HepG2 (cell line): ENCODE results near the gene RGS11. TPM values are rescaled to one million over a fixed set of nuclear protein-coding genes. Genes with fewer than 3 reads are reported as not detected.

ENCODE experiments used
- AGO1 ChIP-seq: fragments of 200-400 bp; formaldehyde crosslinking; IDR thresholded peaks from 2 replicates; pipeline ENCODE4 v1.6.1; 2017; ENCODE audit warnings: mild to moderate bottlenecking, low read depth, low read length, moderate library complexity; ENCODE audit not compliant: poor library complexity, severe bottlenecking
- ELF4 ChIP-seq: sonication (generic); formaldehyde crosslinking; IDR thresholded peaks from 2 replicates; pipeline ENCODE4 v1.5.0; 2020; ENCODE audit warnings: missing genetic modification reagents, mild to moderate bottlenecking, moderate library complexity, borderline replicate concordance
- ETV6 ChIP-seq: sonication (generic); formaldehyde crosslinking; conservative IDR thresholded peaks from 2 replicates; pipeline ENCODE4 v1.4.0; 2020; ENCODE audit warnings: missing genetic modification reagents
- FIP1L1 ChIP-seq: fragments of 200-400 bp; formaldehyde crosslinking; IDR thresholded peaks from 2 replicates; pipeline ENCODE4 v1.6.1; 2018; ENCODE audit warnings: low read depth, mild to moderate bottlenecking, low read length, moderate library complexity, borderline replicate concordance; ENCODE audit not compliant: insufficient read depth
- HDAC1 ChIP-seq: sonication (generic); formaldehyde crosslinking; IDR thresholded peaks from 2 replicates; pipeline ENCODE4 v1.5.1; 2020; ENCODE audit warnings: mild to moderate bottlenecking, missing genetic modification reagents
- HMGA1 ChIP-seq: sonication (generic); formaldehyde crosslinking; conservative IDR thresholded peaks from 2 replicates; pipeline ENCODE4 v1.4.0; 2020; ENCODE audit warnings: missing genetic modification reagents
- NPAS2 ChIP-seq: sonication (generic); formaldehyde crosslinking; IDR thresholded peaks from 2 replicates; pipeline ENCODE4 v1.8.0; 2022; ENCODE audit warnings: mild to moderate bottlenecking, missing genetic modification reagents, borderline replicate concordance
- RAD51 ChIP-seq: fragments of 450-650 bp; IDR thresholded peaks from 2 replicates; pipeline ENCODE4 v1.6.1; 2016; ENCODE audit warnings: borderline replicate concordance
- RBM22 ChIP-seq: fragments of 200-400 bp; formaldehyde crosslinking; optimal IDR thresholded peaks from 2 replicates; pipeline ENCODE3; 2017; ENCODE audit warnings: mild to moderate bottlenecking, low read length, moderate library complexity
- SAFB2 ChIP-seq: sonication (generic); formaldehyde crosslinking; IDR thresholded peaks from 2 replicates; pipeline ENCODE4 v1.5.1; 2020; ENCODE audit warnings: missing genetic modification reagents, low read depth, mild to moderate bottlenecking, borderline replicate concordance
- SMYD3 ChIP-seq: sonication (generic); formaldehyde crosslinking; IDR thresholded peaks from 2 replicates; pipeline ENCODE4 v1.8.1; 2023; ENCODE audit warnings: mild to moderate bottlenecking, missing genetic modification reagents
- STAT5B ChIP-seq: sonication (generic); formaldehyde crosslinking; IDR thresholded peaks from 2 replicates; pipeline ENCODE4 v1.4.0; 2020; ENCODE audit warnings: missing genetic modification reagents
- SUZ12 ChIP-seq: fragments of 150-350 bp; IDR thresholded peaks from 2 replicates; pipeline ENCODE4 v1.6.1; 2014; ENCODE audit warnings: low read depth, low read length
- TAF1 ChIP-seq: sonication (generic); formaldehyde crosslinking; IDR thresholded peaks from 2 replicates; pipeline ENCODE4 v1.4.0; 2020; ENCODE audit warnings: missing genetic modification reagents
- TARDBP ChIP-seq: sonication (generic); formaldehyde crosslinking; IDR thresholded peaks from 2 replicates; pipeline ENCODE4 v1.8.0; 2022; ENCODE audit warnings: mild to moderate bottlenecking, missing genetic modification reagents
- ZFP36 ChIP-seq: fragments of 150-350 bp; IDR thresholded peaks from 2 replicates; pipeline ENCODE4 v1.6.1; 2018; ENCODE audit warnings: borderline replicate concordance, low read length, low read depth; ENCODE audit not compliant: partially characterized antibody
- ZNF124 ChIP-seq: sonication (generic); formaldehyde crosslinking; IDR thresholded peaks from 2 replicates; pipeline ENCODE4 v1.4.0; 2020; ENCODE audit warnings: missing genetic modification reagents
- ZNF253 ChIP-seq: sonication (generic); formaldehyde crosslinking; IDR thresholded peaks from 2 replicates; pipeline ENCODE4 v1.8.0; 2022; ENCODE audit warnings: mild to moderate bottlenecking, missing genetic modification reagents, borderline replicate concordance
- ZNF530 ChIP-seq: sonication (generic); formaldehyde crosslinking; IDR thresholded peaks from 2 replicates; pipeline ENCODE4 v1.5.0; 2020; ENCODE audit warnings: low read depth, mild to moderate bottlenecking, missing genetic modification reagents
- ZNF768 ChIP-seq: sonication (generic); formaldehyde crosslinking; IDR thresholded peaks from 2 replicates; pipeline ENCODE4 v1.4.0; 2020; ENCODE audit warnings: missing genetic modification reagents
- polyA plus RNA-seq, 8 experiments: library from polyadenylated mRNA; depleted of rRNA in 3 of 8; stranded (reverse) in 7 of 8; unstranded in 1 of 8; fragments of >200 nt; fragmentation: Illumina TruSeq in 4 of 8; extraction: Trizol in 4 of 8; gene quantifications; 2 replicates each; pipeline versions ENCODE4 v1.2.1 to v1.2.3, GENCODE V29; 2011 to 2016; ENCODE audit warnings: low read depth in 4 of 8, missing spikeins in 1 of 8, mixed read lengths in 1 of 8; ENCODE audit not compliant: insufficient read depth in 1 of 8
- total RNA-seq, 5 experiments: library from RNA; depleted of rRNA; stranded (reverse); fragments of >200 nt; fragmentation: Illumina TruSeq; extraction: Trizol; gene quantifications; 2 replicates each; pipeline ENCODE4 v1.2.3, GENCODE V29; 2016; ENCODE audit warnings: low read depth in 1 of 5
- TF ChIP-seq, protein P1 (sequence below): sonication (generic); formaldehyde crosslinking; IDR thresholded peaks from 2 replicates; pipeline ENCODE4 v1.4.0; 2020; ENCODE audit warnings: missing genetic modification reagents
- TF ChIP-seq, protein P2 (sequence below): sonication (generic); formaldehyde crosslinking; IDR thresholded peaks from 2 replicates; pipeline ENCODE4 v1.4.0; 2020; ENCODE audit warnings: mild to moderate bottlenecking, missing genetic modification reagents
- TF ChIP-seq, protein P3 (sequence below): sonication (generic); formaldehyde crosslinking; IDR thresholded peaks from 2 replicates; pipeline ENCODE4 v1.5.1; 2020; ENCODE audit warnings: mild to moderate bottlenecking, moderate library complexity, missing genetic modification reagents
- TF ChIP-seq, protein P4 (sequence below): sonication (generic); formaldehyde crosslinking; IDR thresholded peaks from 2 replicates; pipeline ENCODE4 v1.5.1; 2020; ENCODE audit warnings: missing genetic modification reagents, mild to moderate bottlenecking, borderline replicate concordance

The RGS11 gene
- total and polyA plus RNA-seq, 2 of the 13 experiments (the other 11 are each of a cell fraction or from before 2014, with no cell fraction given): 0.11 TPM; not detected in 1

DNA sequence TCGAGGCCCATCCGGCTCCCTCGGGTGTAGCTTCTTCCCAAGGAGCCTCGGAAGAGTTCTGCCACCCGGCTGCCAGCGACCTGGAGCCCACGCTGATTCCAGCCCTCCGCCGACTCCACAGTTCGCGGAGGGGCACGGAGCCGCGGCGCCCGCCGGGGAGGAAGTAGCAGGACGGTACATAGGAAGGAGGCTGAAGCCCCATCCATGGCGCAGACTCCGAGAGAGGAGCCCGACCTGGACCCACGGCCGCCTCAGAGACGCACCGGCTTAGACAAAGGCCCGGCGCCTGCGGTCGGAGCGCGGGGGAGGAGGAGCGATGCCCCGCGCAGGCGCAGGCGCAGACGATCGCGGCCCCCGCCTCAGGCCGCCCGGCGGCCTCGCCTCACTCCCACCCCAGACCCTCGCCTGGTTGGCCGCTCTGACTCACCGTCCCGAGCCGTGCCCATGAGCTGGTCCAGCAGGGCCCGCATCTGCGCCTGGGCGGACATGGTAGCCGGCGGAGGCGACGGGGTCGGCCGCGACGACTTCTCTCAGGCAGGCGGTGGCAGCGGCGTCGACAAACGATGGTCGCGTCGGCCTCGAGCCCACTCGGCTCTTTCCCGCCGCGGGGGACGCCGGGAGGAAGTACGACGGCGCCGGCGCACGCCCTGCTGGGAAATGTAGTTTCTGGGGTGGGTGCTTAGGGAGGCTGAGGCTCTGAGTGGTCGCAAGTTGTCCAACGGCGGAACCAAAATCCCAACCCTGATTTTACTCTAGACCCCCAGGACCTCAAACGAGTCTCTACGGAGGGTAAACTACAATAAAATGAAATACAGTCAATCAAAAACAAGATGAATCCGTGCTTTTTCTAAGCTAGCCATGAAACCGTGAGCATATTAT lies 46.7 kb downstream of the RGS11 start, which contains the start of gene LUC7L (continued):
- TF ChIP-seq, protein P1, sequence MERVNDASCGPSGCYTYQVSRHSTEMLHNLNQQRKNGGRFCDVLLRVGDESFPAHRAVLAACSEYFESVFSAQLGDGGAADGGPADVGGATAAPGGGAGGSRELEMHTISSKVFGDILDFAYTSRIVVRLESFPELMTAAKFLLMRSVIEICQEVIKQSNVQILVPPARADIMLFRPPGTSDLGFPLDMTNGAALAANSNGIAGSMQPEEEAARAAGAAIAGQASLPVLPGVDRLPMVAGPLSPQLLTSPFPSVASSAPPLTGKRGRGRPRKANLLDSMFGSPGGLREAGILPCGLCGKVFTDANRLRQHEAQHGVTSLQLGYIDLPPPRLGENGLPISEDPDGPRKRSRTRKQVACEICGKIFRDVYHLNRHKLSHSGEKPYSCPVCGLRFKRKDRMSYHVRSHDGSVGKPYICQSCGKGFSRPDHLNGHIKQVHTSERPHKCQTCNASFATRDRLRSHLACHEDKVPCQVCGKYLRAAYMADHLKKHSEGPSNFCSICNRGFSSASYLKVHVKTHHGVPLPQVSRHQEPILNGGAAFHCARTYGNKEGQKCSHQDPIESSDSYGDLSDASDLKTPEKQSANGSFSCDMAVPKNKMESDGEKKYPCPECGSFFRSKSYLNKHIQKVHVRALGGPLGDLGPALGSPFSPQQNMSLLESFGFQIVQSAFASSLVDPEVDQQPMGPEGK: peak; percentile 85
- TF ChIP-seq ZNF530 (CRISPR knock-in tag): 0 out of 2 replicates have a peak, but pooled peaks have one; percentile 73
- peak; percentile 95; the same call in 1 of the 2 replicates for TF ChIP-seq ZNF253
- no peak for TF ChIP-seq HMGA1 (CRISPR knock-in tag)
- TF ChIP-seq, protein P2, sequence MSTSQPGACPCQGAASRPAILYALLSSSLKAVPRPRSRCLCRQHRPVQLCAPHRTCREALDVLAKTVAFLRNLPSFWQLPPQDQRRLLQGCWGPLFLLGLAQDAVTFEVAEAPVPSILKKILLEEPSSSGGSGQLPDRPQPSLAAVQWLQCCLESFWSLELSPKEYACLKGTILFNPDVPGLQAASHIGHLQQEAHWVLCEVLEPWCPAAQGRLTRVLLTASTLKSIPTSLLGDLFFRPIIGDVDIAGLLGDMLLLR (CRISPR knock-in tag): peak; percentile 98
- peak; percentile 92 for TF ChIP-seq TAF1 (CRISPR knock-in tag)
- TF ChIP-seq RAD51: no peak
- TF ChIP-seq TARDBP: peak; percentile 97
- no peak for TF ChIP-seq FIP1L1
- TF ChIP-seq NPAS2 (CRISPR knock-in tag): no peak
- peak; percentile 81 for TF ChIP-seq ZNF768 (CRISPR knock-in tag)
- peak; percentile 88 for TF ChIP-seq ETV6 (CRISPR knock-in tag)
- TF ChIP-seq, protein P3, sequence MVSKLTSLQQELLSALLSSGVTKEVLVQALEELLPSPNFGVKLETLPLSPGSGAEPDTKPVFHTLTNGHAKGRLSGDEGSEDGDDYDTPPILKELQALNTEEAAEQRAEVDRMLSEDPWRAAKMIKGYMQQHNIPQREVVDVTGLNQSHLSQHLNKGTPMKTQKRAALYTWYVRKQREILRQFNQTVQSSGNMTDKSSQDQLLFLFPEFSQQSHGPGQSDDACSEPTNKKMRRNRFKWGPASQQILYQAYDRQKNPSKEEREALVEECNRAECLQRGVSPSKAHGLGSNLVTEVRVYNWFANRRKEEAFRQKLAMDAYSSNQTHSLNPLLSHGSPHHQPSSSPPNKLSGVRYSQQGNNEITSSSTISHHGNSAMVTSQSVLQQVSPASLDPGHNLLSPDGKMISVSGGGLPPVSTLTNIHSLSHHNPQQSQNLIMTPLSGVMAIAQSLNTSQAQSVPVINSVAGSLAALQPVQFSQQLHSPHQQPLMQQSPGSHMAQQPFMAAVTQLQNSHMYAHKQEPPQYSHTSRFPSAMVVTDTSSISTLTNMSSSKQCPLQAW (CRISPR knock-in tag): peak; percentile 87
- no peak for TF ChIP-seq AGO1
- TF ChIP-seq, protein P4, sequence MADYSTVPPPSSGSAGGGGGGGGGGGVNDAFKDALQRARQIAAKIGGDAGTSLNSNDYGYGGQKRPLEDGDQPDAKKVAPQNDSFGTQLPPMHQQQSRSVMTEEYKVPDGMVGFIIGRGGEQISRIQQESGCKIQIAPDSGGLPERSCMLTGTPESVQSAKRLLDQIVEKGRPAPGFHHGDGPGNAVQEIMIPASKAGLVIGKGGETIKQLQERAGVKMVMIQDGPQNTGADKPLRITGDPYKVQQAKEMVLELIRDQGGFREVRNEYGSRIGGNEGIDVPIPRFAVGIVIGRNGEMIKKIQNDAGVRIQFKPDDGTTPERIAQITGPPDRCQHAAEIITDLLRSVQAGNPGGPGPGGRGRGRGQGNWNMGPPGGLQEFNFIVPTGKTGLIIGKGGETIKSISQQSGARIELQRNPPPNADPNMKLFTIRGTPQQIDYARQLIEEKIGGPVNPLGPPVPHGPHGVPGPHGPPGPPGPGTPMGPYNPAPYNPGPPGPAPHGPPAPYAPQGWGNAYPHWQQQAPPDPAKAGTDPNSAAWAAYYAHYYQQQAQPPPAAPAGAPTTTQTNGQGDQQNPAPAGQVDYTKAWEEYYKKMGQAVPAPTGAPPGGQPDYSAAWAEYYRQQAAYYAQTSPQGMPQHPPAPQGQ (CRISPR knock-in tag): no peak
- peak; percentile 62; the same call in 1 of the 2 replicates for TF ChIP-seq ELF4 (CRISPR knock-in tag)
- TF ChIP-seq SMYD3 (CRISPR knock-in tag): peak; percentile 99
- TF ChIP-seq SUZ12: peak; percentile 93
- TF ChIP-seq RBM22: no peak
- TF ChIP-seq ZFP36: no peak
- TF ChIP-seq STAT5B (CRISPR knock-in tag): peak; percentile 94
- TF ChIP-seq SAFB2 (CRISPR knock-in tag): peak; percentile 97
- peak; percentile 93 for TF ChIP-seq HDAC1 (CRISPR knock-in tag)
- TF ChIP-seq ZNF124: peak; percentile 91
